Limb (tissue), 2 donors: Measurements from ENCODE around the gene TNFAIP8L1.
"Not testable (repeated sequence)": the region's sequence is repeated elsewhere in the genome, so short reads cannot be mapped to it uniquely, and the experiment has no call there.

ENCODE experiments used
- DNase-seq, 2 donors: peaks; one replicate each; pipeline ENCODE4 v3.0.0-alpha.2; 2016; ENCODE audit errors: extremely low spot score in 2 of 2

TNFAIP8L1 gene

DNA sequence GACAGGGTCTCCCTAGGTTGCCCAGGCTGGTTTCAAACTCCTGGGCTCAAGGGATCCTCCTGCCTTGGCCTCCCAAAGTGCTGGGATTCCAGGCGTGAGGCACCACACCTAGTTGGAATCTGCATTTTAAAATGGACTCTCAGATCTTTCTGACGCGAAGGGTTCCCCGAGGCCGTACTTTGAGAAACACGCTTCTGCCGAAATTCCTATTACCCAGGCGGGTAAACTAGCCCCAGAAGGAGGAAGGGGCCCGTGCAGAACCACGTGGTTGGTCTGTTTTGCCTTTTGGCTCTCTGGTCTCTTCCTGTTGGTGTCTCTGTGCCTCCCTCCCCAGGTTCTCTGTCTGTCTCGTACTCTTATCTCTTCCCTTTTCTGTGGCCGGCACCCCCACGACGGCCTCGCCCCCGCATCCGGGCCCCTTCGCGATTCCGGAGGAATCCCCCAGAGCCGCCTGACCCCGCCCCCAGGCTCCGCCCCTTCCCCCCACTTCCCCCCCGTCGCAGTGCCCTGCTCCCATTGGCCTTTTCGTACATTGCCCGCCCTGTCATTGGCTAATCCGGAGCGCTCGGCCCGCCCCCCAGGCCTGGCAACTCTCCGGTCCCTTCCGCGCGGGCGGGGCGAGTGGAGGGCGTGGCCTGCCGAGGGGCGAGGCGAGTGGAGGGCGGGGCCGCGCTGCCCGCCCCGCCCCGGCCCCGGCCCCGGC, at the start of gene TNFAIP8L1:
Gene TNFAIP8L1 (plus strand): TSS at position 689 of the 703 bp plus-strand sequence. CDS start 12,354 bp downstream, outside the sequence.
- DNase-seq = peak; percentile 92 to 99

GRCh38 chr19:4589579-4590410, 49.5 kb upstream of the TNFAIP8L1 start:
- DNase-seq = no peak

DNA sequence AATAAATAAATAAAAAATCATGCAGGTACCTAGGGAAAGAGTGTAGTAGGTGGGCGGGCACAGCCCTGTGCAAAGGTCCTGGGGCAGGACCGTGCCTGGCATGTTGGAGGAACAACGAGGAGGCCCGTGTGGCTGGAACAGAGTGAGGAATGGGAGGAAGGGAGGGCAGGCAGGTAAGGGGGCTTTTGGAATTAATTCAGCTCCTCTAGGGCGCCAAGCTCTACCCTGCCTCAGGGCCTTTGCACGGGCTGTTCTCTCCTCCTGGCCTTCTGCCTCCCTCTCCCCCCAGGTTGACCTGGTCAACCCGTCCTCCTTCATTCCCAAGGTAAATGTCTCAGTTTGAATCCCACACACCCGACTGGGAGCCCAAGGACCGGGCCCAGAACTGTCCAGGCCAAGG, 48.8 kb upstream of the TNFAIP8L1 start:
- no peak for DNase-seq

- DNase-seq = no peak
These were observed 48.0 kb upstream of the TNFAIP8L1 start for GRCh38 chr19:4591320-4591719.

DNA sequence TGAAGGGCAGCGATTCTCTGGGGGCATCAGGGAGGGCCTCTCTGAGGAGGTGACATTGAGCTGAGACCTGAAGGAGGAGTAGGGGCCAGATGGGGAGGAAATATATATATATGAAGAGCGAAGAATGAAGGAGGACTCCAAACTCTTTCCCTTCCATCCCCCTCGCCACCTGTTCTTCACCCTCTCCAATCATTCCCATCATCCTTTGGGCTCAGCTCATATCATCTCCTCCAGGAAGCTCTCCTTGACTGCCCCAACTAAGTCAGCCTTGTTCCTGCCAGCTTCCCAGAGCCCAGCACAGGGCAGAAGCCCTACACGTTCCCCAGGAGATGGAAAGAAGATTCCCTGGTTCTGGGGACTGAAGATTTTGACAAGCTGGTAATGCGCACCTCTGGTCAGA, 46.9 kb upstream of the TNFAIP8L1 start:
- no peak for DNase-seq

- DNase-seq = no peak
These were observed 45.9 kb upstream of the TNFAIP8L1 start for GRCh38 chr19:4593409-4593851.

DNA sequence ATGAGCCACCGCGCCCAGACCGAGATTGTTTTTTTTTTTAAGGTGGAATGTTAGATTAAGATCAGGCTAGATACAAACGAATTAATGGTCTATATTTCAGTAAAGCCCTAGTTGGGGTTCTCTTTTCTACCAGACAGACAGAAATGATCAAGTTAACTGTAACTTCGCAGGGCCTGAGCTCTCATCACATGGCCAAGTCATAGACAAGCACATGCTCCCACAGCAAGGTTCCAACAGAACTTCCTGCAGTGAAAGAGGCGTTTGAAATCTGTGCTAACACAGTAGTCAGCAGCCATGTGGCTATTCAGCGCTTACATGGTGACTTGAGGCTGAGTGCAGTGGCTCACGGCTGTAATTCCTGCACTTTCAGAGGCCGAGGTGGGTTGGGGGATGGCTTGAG, 45.1 kb upstream of the TNFAIP8L1 start:
- no peak for DNase-seq

- DNase-seq = not testable (repeated sequence)
These were observed 44.2 kb upstream of the TNFAIP8L1 start for GRCh38 chr19:4595158-4595557.

GRCh38 chr19:4596033-4596904, 43.0 kb upstream of the TNFAIP8L1 start:
- DNase-seq = no peak

DNA sequence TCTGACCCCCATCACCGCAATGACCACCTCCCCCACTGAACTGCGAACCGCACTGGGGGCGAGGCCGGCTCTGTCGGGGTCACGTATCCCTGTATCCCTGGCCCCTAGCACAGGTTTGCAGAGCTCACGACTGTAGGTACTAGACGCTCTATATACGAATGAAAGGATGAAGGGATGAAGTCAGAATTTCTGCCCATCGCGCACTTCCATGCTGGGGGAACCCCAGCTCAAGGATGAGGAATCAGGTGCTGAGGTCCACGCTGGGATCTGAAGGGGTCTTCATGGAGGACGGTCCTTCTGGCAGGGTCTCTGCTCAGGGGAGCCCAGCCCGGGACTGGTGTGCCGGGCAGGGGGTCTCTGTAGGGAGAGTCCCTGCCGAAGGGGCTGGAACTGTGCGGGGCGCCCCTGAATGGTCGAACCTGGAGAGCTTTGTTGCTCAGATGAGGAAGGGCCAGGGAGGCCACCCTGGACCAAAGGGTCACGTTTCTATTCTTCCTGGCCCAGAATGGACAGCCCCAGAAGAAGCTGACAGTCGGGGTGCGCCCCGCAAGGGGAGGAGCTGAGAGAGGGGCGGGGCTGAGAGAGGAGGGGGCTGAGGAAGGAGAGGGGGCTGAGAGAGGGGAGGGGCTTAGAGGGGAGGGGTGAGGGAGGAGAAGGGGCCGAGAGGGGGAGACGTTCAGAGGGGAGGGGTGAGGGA, 41.9 kb upstream of the TNFAIP8L1 start:
- DNase-seq = no peak

GRCh38 chr19:4597975-4598671, 41.2 kb upstream of the TNFAIP8L1 start:
- DNase-seq = peak; percentile 45 to 82

- DNase-seq = no peak
These were observed 40.6 kb upstream of the TNFAIP8L1 start for GRCh38 chr19:4598712-4599111.

GRCh38 chr19:4600082-4600481, 39.2 kb upstream of the TNFAIP8L1 start:
- no peak for DNase-seq

- DNase-seq = no peak
These were observed 38.4 kb upstream of the TNFAIP8L1 start for GRCh38 chr19:4600893-4601292.

DNA sequence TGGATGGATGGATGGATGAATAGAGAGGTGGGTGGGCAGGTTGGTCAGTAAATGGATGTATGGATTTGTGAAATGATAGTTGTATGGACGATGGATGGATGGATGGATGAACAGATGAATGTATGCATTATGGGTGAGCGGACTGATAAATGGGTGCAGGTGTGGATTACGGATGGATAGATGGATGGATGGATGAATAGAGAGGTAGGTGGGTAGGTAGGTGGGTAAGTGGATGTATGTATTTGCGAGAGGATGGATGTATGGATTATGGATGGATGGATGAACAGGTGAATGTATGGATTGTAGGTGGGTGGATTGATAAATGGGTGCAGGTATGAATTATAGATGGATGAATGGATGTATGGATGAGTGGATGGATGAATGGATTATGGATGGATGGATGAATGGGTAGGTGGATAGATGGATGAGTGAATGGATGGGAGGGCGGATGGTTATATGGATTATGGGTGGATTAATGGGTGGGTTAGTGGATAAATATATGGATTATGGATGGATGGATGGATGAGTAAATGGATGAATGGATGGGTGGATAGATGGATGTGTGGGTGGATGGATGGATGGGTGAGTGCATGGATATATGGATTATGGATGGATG, 37.0 kb upstream of the TNFAIP8L1 start:
- no peak for DNase-seq

DNA sequence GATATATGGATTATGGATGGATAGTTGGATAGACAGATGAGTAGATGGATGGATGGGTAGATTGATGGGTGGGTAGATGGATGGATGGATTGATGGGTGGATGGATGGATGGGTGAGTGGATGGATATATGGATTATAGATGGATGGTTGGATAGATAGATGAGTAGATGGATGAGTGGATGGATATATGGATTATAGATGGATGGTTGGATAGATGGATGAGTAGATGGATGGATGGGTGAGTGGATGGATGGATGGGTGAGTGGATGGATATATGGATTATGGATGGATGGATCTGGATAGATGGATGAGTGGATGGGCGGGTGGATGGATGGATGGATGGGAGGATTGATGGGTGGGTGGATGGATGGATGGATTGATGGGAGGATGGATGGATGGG, 36.4 kb upstream of the TNFAIP8L1 start:
- DNase-seq = no peak

DNA sequence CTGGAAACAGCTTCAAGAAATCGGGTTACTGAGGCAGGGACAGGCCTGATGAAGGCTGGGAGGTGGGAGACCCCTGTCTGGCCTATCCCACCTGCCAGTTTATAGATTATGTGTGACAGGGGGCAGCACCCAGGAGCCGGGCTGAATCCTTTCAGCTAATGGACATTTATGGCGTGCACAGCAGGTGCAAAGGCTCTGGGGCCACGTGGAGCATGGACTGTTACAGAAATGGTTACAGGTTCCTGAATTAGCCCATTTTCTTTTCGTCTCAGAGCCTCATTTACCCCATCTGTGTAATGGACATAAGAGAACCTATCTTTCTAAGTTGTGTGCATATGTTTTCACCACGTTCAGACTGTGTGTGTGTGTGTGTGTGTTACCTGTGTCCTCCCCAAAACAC, 34.4 kb upstream of the TNFAIP8L1 start:
- no peak for DNase-seq

- DNase-seq = no peak
These were observed 33.1 kb upstream of the TNFAIP8L1 start for GRCh38 chr19:4606181-4606580.

DNA sequence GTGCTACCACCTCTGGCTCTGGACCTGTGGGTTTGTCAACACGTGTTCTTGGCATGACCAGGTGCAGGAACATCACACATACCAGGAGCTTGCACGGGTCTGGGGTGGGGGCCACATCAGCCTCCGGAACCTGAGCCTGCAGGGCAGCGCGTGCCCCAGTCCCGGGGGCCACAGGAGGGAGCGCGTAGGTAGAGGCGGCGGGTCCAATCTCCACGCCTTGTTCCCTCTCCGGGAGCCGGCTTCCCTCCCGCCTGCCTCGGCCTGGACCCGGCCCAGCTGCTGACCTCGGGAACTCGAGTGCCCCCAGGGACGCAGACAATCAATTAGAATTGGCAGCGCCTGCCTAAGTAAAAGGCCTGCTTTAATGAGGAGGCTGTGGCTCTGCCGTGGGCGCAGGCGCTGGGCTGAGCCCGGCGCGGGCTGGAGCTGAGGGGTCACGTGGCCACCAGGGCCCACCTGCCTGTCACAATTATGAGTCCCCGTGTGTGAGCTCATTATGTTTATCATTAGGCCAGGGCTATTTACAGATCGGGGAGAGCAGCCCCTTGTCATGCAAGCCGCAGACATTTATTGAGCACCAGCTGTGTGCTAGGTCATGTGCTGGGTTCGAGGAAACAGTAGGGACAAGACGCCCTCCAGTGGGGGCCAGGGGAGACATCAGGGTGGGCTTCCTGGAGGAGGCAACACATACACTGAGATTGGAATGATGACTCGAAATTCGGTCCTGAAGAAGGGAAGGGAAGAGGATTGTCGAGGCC, 32.2 kb upstream of the TNFAIP8L1 start:
- DNase-seq = peak; percentile 45 to 78
